Activated B cell treated with CpG ODN at 0.5 μM for 24 hours (primary cell): ENCODE data around the gene HDLBP. TPM values are rescaled to one million over a fixed set of nuclear protein-coding genes. Genes with fewer than 3 reads are reported as not detected.

Source experiments
- ATAC-seq: fragments of 200-7000 bp; cut with Tn5 transposase; one replicate; pipeline ENCODE4 v1.10.0; 2021; ENCODE audit warnings: low read depth, mild to moderate bottlenecking, moderate library complexity
- CTCF ChIA-PET: fragments of 350-600 bp; sonication (Branson Sonifier 250); formaldehyde crosslinking; loops from one replicate; lab custom pipeline; 2021; ENCODE audit warnings: antibody characterized with exemption; lab: Charles Lee
- POLR2A ChIA-PET: fragments of 350-600 bp; sonication (Branson Sonifier 250); formaldehyde crosslinking; loops from one replicate; lab custom pipeline; 2021; ENCODE audit warnings: antibody characterized with exemption; lab: Charles Lee
- DNase-seq: peaks from one replicate; pipeline ENCODE4 v3.0.0; 2022
- H3K27ac Mint-ChIP-seq: one replicate; pipeline ENCODE4 v1.8.0; 2020; ENCODE audit warnings: mixed read lengths
- H3K27me3 Mint-ChIP-seq: one replicate; pipeline ENCODE4 v1.8.0; 2021; ENCODE audit warnings: mixed read lengths
- H3K36me3 Mint-ChIP-seq: one replicate; pipeline ENCODE4 v1.8.0; 2021; ENCODE audit warnings: low read depth, mixed read lengths
- H3K4me1 Mint-ChIP-seq: one replicate; pipeline ENCODE4 v1.8.0; 2021; ENCODE audit warnings: mixed read lengths
- H3K4me3 Mint-ChIP-seq: one replicate; pipeline ENCODE4 v1.8.0; 2020; ENCODE audit warnings: mild to moderate bottlenecking, mixed read lengths
- H3K9me3 Mint-ChIP-seq: one replicate; pipeline ENCODE4 v1.8.0; 2020; ENCODE audit warnings: mixed read lengths
- CTCF ChIP-seq: fragments of 200-600 bp; IDR thresholded peaks from one replicate; pipeline ENCODE4 v1.8.0; 2022; ENCODE audit warnings: antibody characterized with exemption, mild to moderate bottlenecking
- intact Hi-C: fragments of 100-400 bp; cut with micrococcal nuclease; formaldehyde crosslinking; loops from one replicate; pipeline ENCODE4 v1.15.1; 2024
- total RNA-seq: library from RNA; stranded (reverse); gene quantifications from 2 replicates; pipeline ENCODE4 v1.2.3, GENCODE V29; 2022

HDLBP gene
- total RNA-seq, 1 donor from 2014 or later = 168 TPM

GRCh38 chr2:241241669-241242068, 73.8 kb downstream of the HDLBP start:
- Mint-ChIP-seq H3K36me3 (peaks cover 93% of the 10 kb centered on the region), H3K4me1 (no peaks in the 10 kb centered on the region), H3K9me3 (no peaks in the 10 kb centered on the region), H3K27me3 (no peaks in the 10 kb centered on the region), H3K4me3 (no peak overlapping the region), H3K27ac (no peak overlapping the region)
- ATAC-seq (no peak), DNase-seq (no peak)
- CTCF ChIA-PET = no interaction called here
- no peak for TF ChIP-seq CTCF
- intact Hi-C loops = no loop called here
- POLR2A ChIA-PET = no interaction called here

- DNase-seq (no peak), ATAC-seq (no peak)
- intact Hi-C loops = no loop called here
- Mint-ChIP-seq H3K36me3 (peaks cover 93% of the 10 kb centered on the region), H3K4me1 (no peaks in the 10 kb centered on the region), H3K27ac (no peak overlapping the region), H3K9me3 (no peaks in the 10 kb centered on the region), H3K4me3 (no peak overlapping the region), H3K27me3 (no peaks in the 10 kb centered on the region)
- ChIA-PET POLR2A (no interaction called here), CTCF (no interaction called here)
- TF ChIP-seq CTCF = no peak
Observed at GRCh38 chr2:241240320-241241004, 75.0 kb downstream of the HDLBP start.

GRCh38 chr2:241239552-241240202, 75.8 kb downstream of the HDLBP start:
- peaks cover 95% of the 10 kb centered on the region for H3K36me3 Mint-ChIP-seq

GRCh38 chr2:241238693-241239198, 76.7 kb downstream of the HDLBP start:
- Mint-ChIP-seq H3K36me3 (peaks cover 95% of the 10 kb centered on the region), H3K4me1 (no peaks in the 10 kb centered on the region), H3K27me3 (no peaks in the 10 kb centered on the region), H3K9me3 (no peaks in the 10 kb centered on the region), H3K27ac (no peak overlapping the region), H3K4me3 (no peak overlapping the region)
- TF ChIP-seq CTCF = no peak
- ChIA-PET CTCF (no interaction called here), POLR2A (no interaction called here)
- DNase-seq = no peak
- intact Hi-C loops = no loop called here
- ATAC-seq = no peak

More at GRCh38 chr2:241239552-241240202, 75.8 kb downstream of the HDLBP start:
- no peak for ATAC-seq
- intact Hi-C loops = no loop called here
- CTCF ChIA-PET = no interaction called here
- no peaks in the 10 kb centered on the region for H3K4me1 Mint-ChIP-seq
- H3K4me3 Mint-ChIP-seq = no peak overlapping the region
- no peak for DNase-seq
- H3K27ac Mint-ChIP-seq = no peak overlapping the region
- H3K9me3 Mint-ChIP-seq = no peaks in the 10 kb centered on the region
- no peak for TF ChIP-seq CTCF
- POLR2A ChIA-PET = no interaction called here
- H3K27me3 Mint-ChIP-seq = no peaks in the 10 kb centered on the region

- POLR2A ChIA-PET = no interaction called here
- H3K9me3 Mint-ChIP-seq = no peaks in the 10 kb centered on the region
Observed at GRCh38 chr2:241237949-241238371, 77.5 kb downstream of the HDLBP start.

More at GRCh38 chr2:241237949-241238371, 77.5 kb downstream of the HDLBP start:
- Mint-ChIP-seq H3K4me3 (no peak overlapping the region), H3K36me3 (peaks cover 97% of the 10 kb centered on the region), H3K4me1 (no peaks in the 10 kb centered on the region), H3K27ac (no peak overlapping the region), H3K27me3 (no peaks in the 10 kb centered on the region)
- CTCF ChIA-PET = no interaction called here
- no peak for ATAC-seq
- intact Hi-C loops = no loop called here
- TF ChIP-seq CTCF = no peak
- no peak for DNase-seq
